B cell (primary cell): ENCODE results near the gene ABHD6.

Experiments
- CTCF ChIP-seq: fragments of 200-600 bp; IDR thresholded peaks from one replicate; pipeline ENCODE4 v1.8.0; 2022; ENCODE audit warnings: antibody characterized with exemption, mild to moderate bottlenecking
- EZH2 ChIP-seq: IDR thresholded peaks from 2 replicates; pipeline ENCODE4 v1.6.1; 2012; ENCODE audit warnings: borderline replicate concordance, low read depth, mild to moderate bottlenecking, moderate library complexity, low read length; ENCODE audit not compliant: insufficient read depth, poor library complexity, severe bottlenecking

- no peak for TF ChIP-seq CTCF
- TF ChIP-seq EZH2, result no peak
Observed at GRCh38 chr3:58341376-58341775, 103.8 kb downstream of the ABHD6 start.
